Ovary (tissue), 3 donors: ENCODE results near the gene TPST2.

Source experiments
- CTCF ChIP-seq, 3 donors: fragments of 450-650 bp in 2 of 3; fragments of 200-600 bp in 1 of 3; IDR thresholded peaks; one replicate each; pipeline versions ENCODE4 v1.5.1 to v1.8.0; 2016 to 2022; ENCODE audit warnings: antibody characterized with exemption in 3 of 3, mild to moderate bottlenecking in 1 of 3
- POLR2A ChIP-seq: fragments of 450-650 bp; IDR thresholded peaks from one replicate; pipeline ENCODE4 v1.6.1; 2017; ENCODE audit warnings: antibody characterized with exemption, mild to moderate bottlenecking, moderate library complexity
- donor health status: DM: no; HTN: no; CAD: no.

- TF ChIP-seq CTCF (IDR thresholded peaks at IDR 0.05) (no peak), POLR2A (no peak)
Measured at GRCh38 chr22:26632422-26633155, 42.7 kb upstream of the TPST2 start.
